ENCODE measurements around the gene PHKA2. TPM values are rescaled to one million over a fixed set of nuclear protein-coding genes. Genes with fewer than 3 reads are reported as not detected.

Gene PHKA2
- total and polyA plus RNA-seq, 3 experiments from 2014 or later, result 9.7 to 16.1 (median 16.0) TPM

DNA sequence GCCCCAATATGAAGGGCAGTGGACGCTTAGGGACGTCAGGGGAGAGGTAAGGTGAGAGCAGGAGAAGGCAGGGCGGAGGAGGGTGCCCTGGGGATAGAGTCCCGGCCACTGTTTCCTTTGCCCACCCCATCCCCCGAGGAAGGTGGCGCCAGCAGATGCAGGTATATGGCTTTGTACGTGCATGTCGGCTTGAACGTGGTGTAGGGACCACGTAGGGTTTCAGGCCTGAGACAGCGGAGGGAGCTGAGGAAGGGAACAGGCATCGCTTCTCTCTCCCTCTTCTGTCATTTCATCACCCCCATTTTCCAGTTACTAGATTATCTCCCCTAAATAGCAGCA lies 97.9 kb downstream of the PHKA2 start:
- H3K27ac ChIP-seq (ENCODE audit: low read depth, low read length), result peak overlapping the region; percentile 16
- peaks cover 18 to 26% (median 20%) of the 10 kb centered on the region in 3 donors for H3K4me1 Mint-ChIP-seq
- H3K4me3 Mint-ChIP-seq, result peak overlapping the region; percentile 86 to 95 (median 90)
- no peaks in the 10 kb centered on the region for H3K27me3 ChIP-seq (ENCODE audit: insufficient read depth, low read length, poor library complexity, severe bottlenecking)
- H3K9me3 Mint-ChIP-seq, result peaks cover 0 to 3% (median 0%) of the 10 kb centered on the region in 5 donors
- H3K4me3 ChIP-seq (ENCODE audit: low read length), result peak overlapping the region; percentile 64
- peaks cover 15% of the 10 kb centered on the region for H3K4me1 ChIP-seq (ENCODE audit: insufficient read depth, low read length)
- H3K27ac Mint-ChIP-seq, result peak overlapping the region; percentile 79 to 97 (median 92)
- no peaks in the 10 kb centered on the region for H3K9me3 ChIP-seq (ENCODE audit: low read length)
- ChIA-PET CTCF (interaction anchor here (0.7 to 1.6 kb wide), 2 partner anchors 9 to 503 kb away, joined by 3 to 4 read pairs; no protein-coding TSS in a partner anchor), POLR2A (no interaction called here)
- DNase-seq, result peak in 2 of 5 donors; percentile 0 to 47
- H3K36me3 ChIP-seq (ENCODE audit: insufficient read depth, low read length), result no peaks in the 10 kb centered on the region
- peaks cover 0 to 1% (median 0%) of the 10 kb centered on the region in 3 donors for H3K36me3 Mint-ChIP-seq
- peaks cover 0 to 5% of the 10 kb centered on the region in 2 donors for H3K27me3 Mint-ChIP-seq

GRCh38 chrX:18885328-18886004 lies 98.4 kb downstream of the PHKA2 start:
- peak overlapping the region; percentile 64 for H3K4me3 ChIP-seq (ENCODE audit: low read length)
- DNase-seq, result peak in 2 of 5 donors; percentile 9 to 31
- H3K9me3 Mint-ChIP-seq, result peaks cover 0 to 3% (median 0%) of the 10 kb centered on the region in 5 donors
- H3K4me1 ChIP-seq (ENCODE audit: insufficient read depth, low read length), result peaks cover 15% of the 10 kb centered on the region
- ChIA-PET POLR2A (no interaction called here), CTCF (interaction anchor here (0.7 to 1.6 kb wide), 3 partner anchors 9 to 503 kb away, joined by 3 to 4 read pairs (median 4); no protein-coding TSS in a partner anchor)
- H3K27me3 ChIP-seq (ENCODE audit: insufficient read depth, low read length, poor library complexity, severe bottlenecking), result no peaks in the 10 kb centered on the region
- peaks cover 0 to 8% of the 10 kb centered on the region in 2 donors for H3K27me3 Mint-ChIP-seq
- H3K9me3 ChIP-seq (ENCODE audit: low read length), result no peaks in the 10 kb centered on the region
- peaks cover 18 to 26% (median 20%) of the 10 kb centered on the region in 3 donors for H3K4me1 Mint-ChIP-seq
- H3K36me3 ChIP-seq (ENCODE audit: insufficient read depth, low read length), result no peaks in the 10 kb centered on the region
- H3K4me3 Mint-ChIP-seq, result peak overlapping the region; percentile 86 to 95 (median 90)
- peak overlapping the region in 7 of 8 donors; percentile 79 to 94 (median 90) for H3K27ac Mint-ChIP-seq
- H3K27ac ChIP-seq (ENCODE audit: low read depth, low read length), result peak overlapping the region; percentile 16
- peaks cover 0 to 1% (median 0%) of the 10 kb centered on the region in 3 donors for H3K36me3 Mint-ChIP-seq

GRCh38 chrX:18884916-18885315 lies 99.0 kb downstream of the PHKA2 start:
- H3K36me3 Mint-ChIP-seq, result peaks cover 0 to 1% (median 0%) of the 10 kb centered on the region in 3 donors
- Histone ChIP-seq H3K4me3 (ENCODE audit: low read length) (no peak overlapping the region), H3K4me1 (ENCODE audit: insufficient read depth, low read length) (peaks cover 15% of the 10 kb centered on the region), H3K27me3 (ENCODE audit: insufficient read depth, low read length, poor library complexity, severe bottlenecking) (no peaks in the 10 kb centered on the region), H3K36me3 (ENCODE audit: insufficient read depth, low read length) (no peaks in the 10 kb centered on the region), H3K27ac (ENCODE audit: low read depth, low read length) (no peak overlapping the region), H3K9me3 (ENCODE audit: low read length) (no peaks in the 10 kb centered on the region)
- H3K4me3 Mint-ChIP-seq, result peak overlapping the region in 1 of 7 donors; percentile 89
- H3K27ac Mint-ChIP-seq, result peak overlapping the region in 3 of 8 donors; percentile 79 to 88 (median 86)
- H3K27me3 Mint-ChIP-seq, result peaks cover 0 to 8% of the 10 kb centered on the region in 2 donors
- peaks cover 0 to 3% (median 0%) of the 10 kb centered on the region in 5 donors for H3K9me3 Mint-ChIP-seq
- ChIA-PET CTCF (interaction anchor here (1.5 kb wide), 1 partner anchor 9 kb away, joined by 4 read pairs; no protein-coding TSS in a partner anchor), POLR2A (no interaction called here)
- peaks cover 18 to 26% (median 20%) of the 10 kb centered on the region in 3 donors for H3K4me1 Mint-ChIP-seq
- DNase-seq, result no peak

- Mint-ChIP-seq H3K27ac (peak overlapping the region in 1 of 8 donors; percentile 71), H3K27me3 (peaks cover 0 to 10% of the 10 kb centered on the region in 2 donors), H3K36me3 (peaks cover 0 to 1% (median 0%) of the 10 kb centered on the region in 3 donors), H3K4me1 (peaks cover 18 to 26% (median 20%) of the 10 kb centered on the region in 3 donors), H3K9me3 (peaks cover 0 to 3% (median 0%) of the 10 kb centered on the region in 5 donors), H3K4me3 (peak overlapping the region in 1 of 7 donors; percentile 21)
- no peaks in the 10 kb centered on the region for H3K9me3 ChIP-seq (ENCODE audit: low read length)
- H3K36me3 ChIP-seq (ENCODE audit: insufficient read depth, low read length), result no peaks in the 10 kb centered on the region
- POLR2A ChIA-PET, result no interaction called here
- no peak overlapping the region for H3K27ac ChIP-seq (ENCODE audit: low read depth, low read length)
- H3K4me1 ChIP-seq (ENCODE audit: insufficient read depth, low read length), result peaks cover 15% of the 10 kb centered on the region
- no peak overlapping the region for H3K4me3 ChIP-seq (ENCODE audit: low read length)
- CTCF ChIA-PET, result interaction anchor here (1.5 kb wide), 1 partner anchor 10 kb away, joined by 4 read pairs; no protein-coding TSS in a partner anchor
- no peak for DNase-seq
- H3K27me3 ChIP-seq (ENCODE audit: insufficient read depth, low read length, poor library complexity, severe bottlenecking), result no peaks in the 10 kb centered on the region
Measured at GRCh38 chrX:18883961-18884765, 99.8 kb downstream of the PHKA2 start.

DNA sequence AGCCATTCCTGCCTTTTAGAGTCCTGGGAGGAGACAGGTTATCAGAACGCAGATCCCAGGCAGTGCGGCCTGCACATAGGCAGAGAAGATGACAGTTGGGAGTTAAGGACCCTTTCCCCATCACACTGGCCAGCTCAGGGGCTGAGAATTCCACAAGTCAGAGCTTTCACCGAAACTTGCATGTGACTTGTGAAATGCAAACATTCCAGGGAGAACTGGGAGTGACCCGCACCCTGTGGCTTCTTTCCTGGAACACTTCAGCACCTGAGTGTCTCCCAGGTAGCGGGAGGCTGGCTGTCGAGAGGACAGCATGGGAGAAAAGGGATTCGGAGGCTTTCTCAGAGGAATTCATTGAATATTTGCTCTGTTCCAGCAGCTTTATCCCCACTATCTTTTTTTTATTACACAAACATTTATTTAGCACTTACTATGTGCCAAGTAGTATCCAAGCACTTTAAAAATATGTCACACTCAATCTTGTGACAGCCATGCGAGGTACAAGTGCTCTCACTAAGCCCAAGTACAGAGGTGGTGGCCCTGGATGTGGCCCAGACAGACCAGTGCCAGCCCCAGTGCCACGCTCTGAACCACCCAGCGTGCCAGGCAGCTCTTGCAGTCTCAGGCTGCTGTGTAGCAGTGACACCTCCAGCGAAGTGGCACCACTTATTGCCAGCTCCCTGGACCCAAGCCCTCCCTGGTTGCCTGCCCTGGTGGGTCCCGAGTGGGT lies 100.5 kb downstream of the PHKA2 start:
- no peak overlapping the region for H3K4me3 ChIP-seq (ENCODE audit: low read length)
- ChIA-PET CTCF (interaction anchor here (1.5 kb wide), 1 partner anchor 11 kb away, joined by 4 read pairs; no protein-coding TSS in a partner anchor), POLR2A (no interaction called here)
- no peaks in the 10 kb centered on the region for H3K9me3 ChIP-seq (ENCODE audit: low read length)
- Mint-ChIP-seq H3K27ac (no peak overlapping the region), H3K27me3 (peaks cover 2 to 16% of the 10 kb centered on the region in 2 donors), H3K36me3 (peaks cover 0 to 1% (median 0%) of the 10 kb centered on the region in 3 donors), H3K4me3 (no peak overlapping the region), H3K9me3 (peaks cover 0 to 3% (median 0%) of the 10 kb centered on the region in 5 donors), H3K4me1 (peaks cover 18 to 26% (median 20%) of the 10 kb centered on the region in 3 donors)
- peaks cover 15% of the 10 kb centered on the region for H3K4me1 ChIP-seq (ENCODE audit: insufficient read depth, low read length)
- no peak overlapping the region for H3K27ac ChIP-seq (ENCODE audit: low read depth, low read length)
- DNase-seq, result no peak
- no peaks in the 10 kb centered on the region for H3K36me3 ChIP-seq (ENCODE audit: insufficient read depth, low read length)
- H3K27me3 ChIP-seq (ENCODE audit: insufficient read depth, low read length, poor library complexity, severe bottlenecking), result no peaks in the 10 kb centered on the region

DNA sequence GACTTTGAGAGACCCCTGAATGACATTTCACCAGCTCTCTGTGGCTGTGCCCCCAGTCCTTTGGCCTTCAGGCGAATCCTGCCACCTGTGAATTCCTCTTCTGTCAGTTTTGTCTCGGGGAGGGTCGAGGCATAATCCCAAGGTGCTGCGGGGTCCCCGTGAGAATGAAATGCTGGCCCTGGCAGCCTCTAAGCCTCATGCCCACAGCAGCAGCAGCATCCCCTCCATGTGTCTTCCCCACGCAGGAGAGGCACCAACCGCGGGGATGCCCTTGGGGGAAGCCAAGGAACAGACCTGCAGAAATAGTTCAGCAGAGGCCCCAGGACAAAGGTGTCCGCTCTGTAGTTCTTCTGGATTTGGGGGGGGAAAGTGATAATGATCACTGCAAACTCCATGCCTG lies 104.8 kb downstream of the PHKA2 start:
- no peaks in the 10 kb centered on the region for H3K27me3 ChIP-seq (ENCODE audit: insufficient read depth, low read length, poor library complexity, severe bottlenecking)
- no peaks in the 10 kb centered on the region for H3K36me3 Mint-ChIP-seq
- H3K27ac Mint-ChIP-seq, result no peak overlapping the region
- H3K4me1 Mint-ChIP-seq, result no peaks in the 10 kb centered on the region
- H3K4me3 ChIP-seq (ENCODE audit: low read length), result no peak overlapping the region
- H3K9me3 Mint-ChIP-seq, result peaks cover 0 to 2% (median 0%) of the 10 kb centered on the region in 5 donors
- no peaks in the 10 kb centered on the region for H3K4me1 ChIP-seq (ENCODE audit: insufficient read depth, low read length)
- peaks cover 20 to 25% of the 10 kb centered on the region in 2 donors for H3K27me3 Mint-ChIP-seq
- H3K36me3 ChIP-seq (ENCODE audit: insufficient read depth, low read length), result no peaks in the 10 kb centered on the region
- no peak overlapping the region for H3K27ac ChIP-seq (ENCODE audit: low read depth, low read length)
- CTCF ChIA-PET, result no interaction called here
- no peak for DNase-seq
- H3K9me3 ChIP-seq (ENCODE audit: low read length), result no peaks in the 10 kb centered on the region
- no peak overlapping the region for H3K4me3 Mint-ChIP-seq
- POLR2A ChIA-PET, result no interaction called here

DNA sequence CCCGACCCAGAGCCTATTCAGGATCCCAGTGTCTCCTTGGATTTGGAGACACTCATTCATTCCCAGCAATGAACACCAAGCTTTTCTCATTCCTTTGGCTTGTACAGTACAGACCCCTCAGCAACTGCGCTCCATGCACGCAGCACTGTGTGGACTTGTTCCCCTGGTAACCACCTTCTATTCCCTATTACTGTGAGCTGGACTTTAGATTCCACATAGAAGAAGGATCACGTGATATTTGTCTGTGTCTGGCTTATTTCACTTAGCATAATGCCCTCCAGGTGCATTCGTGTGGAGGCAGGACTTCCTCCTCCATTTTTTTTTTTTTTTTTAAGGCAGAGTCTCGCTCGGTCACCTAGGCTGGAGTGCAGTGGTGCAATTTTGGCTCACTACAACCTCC lies 106.4 kb downstream of the PHKA2 start:
- Mint-ChIP-seq H3K9me3 (peaks cover 0 to 2% (median 0%) of the 10 kb centered on the region in 5 donors), H3K4me1 (peaks cover 0 to 9% (median 0%) of the 10 kb centered on the region in 3 donors), H3K27ac (no peak overlapping the region), H3K36me3 (no peaks in the 10 kb centered on the region), H3K27me3 (peaks cover 19 to 25% of the 10 kb centered on the region in 2 donors), H3K4me3 (no peak overlapping the region)
- no peaks in the 10 kb centered on the region for H3K4me1 ChIP-seq (ENCODE audit: insufficient read depth, low read length)
- H3K36me3 ChIP-seq (ENCODE audit: insufficient read depth, low read length), result no peaks in the 10 kb centered on the region
- H3K27ac ChIP-seq (ENCODE audit: low read depth, low read length), result no peak overlapping the region
- no peak overlapping the region for H3K4me3 ChIP-seq (ENCODE audit: low read length)
- no peaks in the 10 kb centered on the region for H3K27me3 ChIP-seq (ENCODE audit: insufficient read depth, low read length, poor library complexity, severe bottlenecking)
- POLR2A ChIA-PET, result interaction anchor here (0.7 kb wide), 1 partner anchor 9 kb away, joined by 3 read pairs; no protein-coding TSS in a partner anchor
- DNase-seq, result no peak
- no peaks in the 10 kb centered on the region for H3K9me3 ChIP-seq (ENCODE audit: low read length)
- CTCF ChIA-PET, result no interaction called here
